A673 (cell line): ENCODE results near the gene AGAP1. TPM values are rescaled to one million over a fixed set of nuclear protein-coding genes. Genes with fewer than 3 reads are reported as not detected.

ENCODE experiments used
- BruUV-seq: library from RNA; stranded (reverse); fragments of 400-500 nt; replicated peaks from 2 replicates; lab custom pipeline; 2021; lab: Mats Ljungman, UMichigan
- CTCF ChIA-PET: fragments of 300-600 bp; sonication (Branson Sonifier 250); formaldehyde crosslinking; loops from one replicate; lab custom pipeline; 2022; ENCODE audit warnings: antibody characterized with exemption; lab: Charles Lee
- POLR2A ChIA-PET: fragments of 300-600 bp; sonication (Branson Sonifier 250); formaldehyde crosslinking; loops from one replicate; lab custom pipeline; 2022; ENCODE audit warnings: antibody characterized with exemption; ENCODE audit not compliant: low non-redundant PET; lab: Charles Lee
- DNase-seq: peaks from one replicate; pipeline ENCODE4 v3.0.0-alpha.2; 2015; ENCODE audit warnings: low spot score
- H3K27ac ChIP-seq: fragments of 200-600 bp; sonication (generic); 2 replicates; pipeline ENCODE4 v1.5.1; 2016; ENCODE audit warnings: mixed run types, low read depth, mild to moderate bottlenecking, mixed read lengths, antibody characterized with exemption, low read length; ENCODE audit not compliant: poor library complexity, severe bottlenecking
- H3K27me3 ChIP-seq: fragments of 200-600 bp; sonication (generic); replicated peaks from 2 replicates; pipeline ENCODE4 v1.6.1; 2017; ENCODE audit warnings: mixed run types, low read depth, mild to moderate bottlenecking, mixed read lengths, antibody characterized with exemption, low read length; ENCODE audit not compliant: insufficient read depth, poor library complexity
- H3K36me3 ChIP-seq: fragments of 200-600 bp; sonication (generic); 2 replicates; pipeline ENCODE4 v1.6.1; 2016; ENCODE audit warnings: mixed run types, mild to moderate bottlenecking, mixed read lengths, antibody characterized with exemption, low read length; ENCODE audit not compliant: insufficient read depth, poor library complexity, severe bottlenecking
- H3K4me1 ChIP-seq: fragments of 200-600 bp; sonication (generic); 2 replicates; pipeline ENCODE4 v1.6.1; 2017; ENCODE audit warnings: mixed run types, mild to moderate bottlenecking, mixed read lengths, antibody characterized with exemption, low read length; ENCODE audit not compliant: insufficient read depth, poor library complexity, severe bottlenecking
- H3K4me3 ChIP-seq: fragments of 200-600 bp; sonication (generic); 2 replicates; pipeline ENCODE4 v1.5.1; 2016; ENCODE audit warnings: low read depth, mixed run types, mild to moderate bottlenecking, mixed read lengths, low read length; ENCODE audit not compliant: poor library complexity, severe bottlenecking
- H3K9me3 ChIP-seq: fragments of 200-600 bp; sonication (generic); 2 replicates; pipeline ENCODE4 v1.6.1; 2016; ENCODE audit warnings: mixed run types, low read depth, mild to moderate bottlenecking, mixed read lengths, antibody characterized with exemption, low read length; ENCODE audit not compliant: poor library complexity, severe bottlenecking
- EZH2 ChIP-seq: fragments of 200-600 bp; sonication (generic); IDR thresholded peaks from 2 replicates; pipeline ENCODE4 v1.6.1; 2017; ENCODE audit warnings: borderline replicate concordance, low read depth, mild to moderate bottlenecking, mixed read lengths, antibody characterized with exemption, low read length; ENCODE audit not compliant: poor library complexity, severe bottlenecking
- intact Hi-C: fragments of 100-400 bp; cut with micrococcal nuclease; formaldehyde crosslinking; loops from one replicate; pipeline ENCODE4 v1.10.0; 2022; ENCODE audit not compliant: unreplicated experiment
- total RNA-seq: library from RNA; stranded (reverse); gene quantifications from 2 replicates; pipeline ENCODE4 v1.2.3, GENCODE V29; 2021
- TF ChIP-seq, protein P1 (sequence below): fragments of 300-800, 200-600 bp; sonication (generic); conservative IDR thresholded peaks from 2 replicates; pipeline ENCODE4 v1.5.1; 2017; ENCODE audit warnings: low read depth, mild to moderate bottlenecking, antibody characterized with exemption, low read length, moderate library complexity, mixed read lengths

The AGAP1 gene
- total RNA-seq, 1 experiment from 2014 or later, result 25.3 TPM

- no TSS peak for BruUV-seq
- Histone ChIP-seq H3K36me3 (no peaks in the 10 kb centered on the region), H3K27ac (no peak overlapping the region), H3K4me3 (peak overlapping the region; percentile 39), H3K4me1 (peaks cover 24% of the 10 kb centered on the region), H3K27me3 (peaks cover 53% of the 10 kb centered on the region), H3K9me3 (no peaks in the 10 kb centered on the region)
- TF ChIP-seq, protein P1, sequence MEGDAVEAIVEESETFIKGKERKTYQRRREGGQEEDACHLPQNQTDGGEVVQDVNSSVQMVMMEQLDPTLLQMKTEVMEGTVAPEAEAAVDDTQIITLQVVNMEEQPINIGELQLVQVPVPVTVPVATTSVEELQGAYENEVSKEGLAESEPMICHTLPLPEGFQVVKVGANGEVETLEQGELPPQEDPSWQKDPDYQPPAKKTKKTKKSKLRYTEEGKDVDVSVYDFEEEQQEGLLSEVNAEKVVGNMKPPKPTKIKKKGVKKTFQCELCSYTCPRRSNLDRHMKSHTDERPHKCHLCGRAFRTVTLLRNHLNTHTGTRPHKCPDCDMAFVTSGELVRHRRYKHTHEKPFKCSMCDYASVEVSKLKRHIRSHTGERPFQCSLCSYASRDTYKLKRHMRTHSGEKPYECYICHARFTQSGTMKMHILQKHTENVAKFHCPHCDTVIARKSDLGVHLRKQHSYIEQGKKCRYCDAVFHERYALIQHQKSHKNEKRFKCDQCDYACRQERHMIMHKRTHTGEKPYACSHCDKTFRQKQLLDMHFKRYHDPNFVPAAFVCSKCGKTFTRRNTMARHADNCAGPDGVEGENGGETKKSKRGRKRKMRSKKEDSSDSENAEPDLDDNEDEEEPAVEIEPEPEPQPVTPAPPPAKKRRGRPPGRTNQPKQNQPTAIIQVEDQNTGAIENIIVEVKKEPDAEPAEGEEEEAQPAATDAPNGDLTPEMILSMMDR, result no peak
- TF ChIP-seq EZH2, result peak; percentile 37
- ChIA-PET CTCF (interaction anchor here (0.6 to 1.4 kb wide), 3 partner anchors 312 to 433 kb away, joined by 3 to 6 read pairs (median 5); no protein-coding TSS in a partner anchor), POLR2A (no interaction called here)
- intact Hi-C loops, result loop anchor here (5.0 to 10.0 kb wide), 4 partner anchors 92 to 885 kb away; no protein-coding TSS in a partner anchor
- DNase-seq, result peak; percentile 56
These were observed 685.6 kb downstream of the AGAP1 start for GRCh38 chr2:236179236-236180075.

GRCh38 chr2:236180076-236180816 is 686.4 kb downstream of the AGAP1 start:
- H3K4me1 ChIP-seq, result peaks cover 24% of the 10 kb centered on the region
- peak; percentile 80 for DNase-seq
- CTCF ChIA-PET, result interaction anchor here (0.6 to 2.0 kb wide), 10 partner anchors 13 to 434 kb away, joined by 3 to 26 read pairs (median 4); no protein-coding TSS in a partner anchor
- no peak overlapping the region for H3K27ac ChIP-seq
- TF ChIP-seq, protein P1, result no peak
- TF ChIP-seq EZH2, result no peak
- peak overlapping the region; percentile 39 for H3K4me3 ChIP-seq
- H3K27me3 ChIP-seq, result peaks cover 51% of the 10 kb centered on the region
- intact Hi-C loops, result loop anchor here (10.0 kb wide), 1 partner anchor 885 kb away; no protein-coding TSS in a partner anchor
- POLR2A ChIA-PET, result no interaction called here
- no peaks in the 10 kb centered on the region for H3K9me3 ChIP-seq
- H3K36me3 ChIP-seq, result no peaks in the 10 kb centered on the region
- BruUV-seq, result no TSS peak

DNA sequence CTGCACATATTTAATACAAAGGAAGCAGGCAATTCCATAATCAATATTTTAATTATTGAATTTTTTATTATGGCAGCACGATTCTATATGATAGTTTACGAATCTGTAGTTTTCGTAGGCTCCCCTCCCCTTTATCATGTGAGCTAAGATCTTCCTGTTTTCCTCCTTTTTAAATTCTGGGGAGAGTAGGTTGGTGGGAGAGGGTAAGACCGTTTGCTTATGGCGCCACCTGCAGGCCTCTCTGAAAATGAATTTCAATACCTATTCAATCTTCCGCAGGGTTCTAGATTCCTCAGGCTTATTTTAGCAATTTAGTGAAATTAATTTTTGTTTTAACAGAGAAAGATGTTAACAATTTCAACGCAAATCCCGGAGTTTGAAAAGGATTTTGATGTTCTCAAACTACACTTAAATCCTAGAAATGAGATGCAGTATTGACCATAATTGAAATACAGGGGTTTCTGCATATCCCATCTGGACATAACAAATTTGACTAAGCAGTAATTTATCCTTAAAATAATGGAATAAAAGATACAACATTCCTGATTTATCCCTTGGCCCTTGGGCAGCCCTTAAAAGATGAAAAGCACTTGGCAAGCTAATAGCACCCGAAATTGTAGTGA is 687.1 kb downstream of the AGAP1 start:
- Histone ChIP-seq H3K36me3 (no peaks in the 10 kb centered on the region), H3K27ac (no peak overlapping the region), H3K27me3 (peaks cover 44% of the 10 kb centered on the region), H3K4me3 (no peak overlapping the region), H3K4me1 (peaks cover 24% of the 10 kb centered on the region), H3K9me3 (no peaks in the 10 kb centered on the region)
- no TSS peak for BruUV-seq
- POLR2A ChIA-PET, result no interaction called here
- DNase-seq, result peak; percentile 85
- CTCF ChIA-PET, result interaction anchor here (0.6 to 2.0 kb wide), 9 partner anchors 12 to 431 kb away, joined by 3 to 26 read pairs (median 4); no protein-coding TSS in a partner anchor
- TF ChIP-seq, protein P1, result peak; percentile 86
- TF ChIP-seq EZH2, result no peak
- intact Hi-C loops, result loop anchor here (10.0 kb wide), 1 partner anchor 884 kb away; no protein-coding TSS in a partner anchor
